DND-41 (cell line): Measurements from ENCODE around the gene EPHB1.

Experiments used
- EZH2 ChIP-seq: IDR thresholded peaks from 3 replicates; pipeline ENCODE4 v1.6.1; 2012; ENCODE audit warnings: borderline replicate concordance, low read depth, mild to moderate bottlenecking, moderate library complexity, low read length, inconsistent platforms; ENCODE audit not compliant: severe bottlenecking
- TF ChIP-seq, protein P1 (sequence below): IDR thresholded peaks from 2 replicates; pipeline ENCODE4 v1.5.1; 2012; ENCODE audit warnings: borderline replicate concordance, low read length, moderate library complexity, mild to moderate bottlenecking; ENCODE audit not compliant: poor library complexity, severe bottlenecking; ENCODE audit errors: extremely low read depth

- TF ChIP-seq, protein P1, sequence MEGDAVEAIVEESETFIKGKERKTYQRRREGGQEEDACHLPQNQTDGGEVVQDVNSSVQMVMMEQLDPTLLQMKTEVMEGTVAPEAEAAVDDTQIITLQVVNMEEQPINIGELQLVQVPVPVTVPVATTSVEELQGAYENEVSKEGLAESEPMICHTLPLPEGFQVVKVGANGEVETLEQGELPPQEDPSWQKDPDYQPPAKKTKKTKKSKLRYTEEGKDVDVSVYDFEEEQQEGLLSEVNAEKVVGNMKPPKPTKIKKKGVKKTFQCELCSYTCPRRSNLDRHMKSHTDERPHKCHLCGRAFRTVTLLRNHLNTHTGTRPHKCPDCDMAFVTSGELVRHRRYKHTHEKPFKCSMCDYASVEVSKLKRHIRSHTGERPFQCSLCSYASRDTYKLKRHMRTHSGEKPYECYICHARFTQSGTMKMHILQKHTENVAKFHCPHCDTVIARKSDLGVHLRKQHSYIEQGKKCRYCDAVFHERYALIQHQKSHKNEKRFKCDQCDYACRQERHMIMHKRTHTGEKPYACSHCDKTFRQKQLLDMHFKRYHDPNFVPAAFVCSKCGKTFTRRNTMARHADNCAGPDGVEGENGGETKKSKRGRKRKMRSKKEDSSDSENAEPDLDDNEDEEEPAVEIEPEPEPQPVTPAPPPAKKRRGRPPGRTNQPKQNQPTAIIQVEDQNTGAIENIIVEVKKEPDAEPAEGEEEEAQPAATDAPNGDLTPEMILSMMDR = no peak
- no peak for TF ChIP-seq EZH2
These were observed 79.8 kb downstream of the EPHB1 start for GRCh38 chr3:134874737-134875413.
